PC-3 (cell line): ENCODE data around the gene CAP2.

Experiments used
- EZH2 ChIP-seq: fragments of 300-600 bp; sonication (generic); IDR thresholded peaks from one replicate; pipeline ENCODE4 v1.6.1; 2017; ENCODE audit warnings: antibody characterized with exemption, mild to moderate bottlenecking, low read length; ENCODE audit not compliant: unreplicated experiment
- TF ChIP-seq, protein P1 (sequence below): fragments of 300-600 bp; sonication (generic); conservative IDR thresholded peaks from 2 replicates; pipeline ENCODE4 v1.5.1; 2017; ENCODE audit warnings: antibody characterized with exemption, low read depth, mild to moderate bottlenecking, low read length

DNA sequence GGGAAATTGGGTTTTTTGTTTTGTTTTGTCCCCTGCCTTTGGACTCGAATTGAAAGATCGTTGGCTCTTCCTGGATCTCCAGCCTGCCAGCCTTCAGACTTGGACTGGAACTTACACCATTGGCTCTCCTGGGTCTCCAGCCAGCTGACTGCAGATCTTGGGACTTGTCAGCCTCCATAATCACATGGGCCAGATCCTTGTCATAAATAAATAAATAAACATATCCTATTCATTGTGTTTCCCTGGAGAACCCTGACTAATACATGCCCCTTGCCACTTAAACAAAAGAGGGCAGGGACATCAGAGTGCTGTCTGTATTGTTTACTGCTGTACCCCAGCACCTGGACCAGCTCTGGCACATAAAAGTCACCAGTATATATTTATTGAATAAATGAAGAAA lies 101.5 kb downstream of the CAP2 start:
- TF ChIP-seq, protein P1, sequence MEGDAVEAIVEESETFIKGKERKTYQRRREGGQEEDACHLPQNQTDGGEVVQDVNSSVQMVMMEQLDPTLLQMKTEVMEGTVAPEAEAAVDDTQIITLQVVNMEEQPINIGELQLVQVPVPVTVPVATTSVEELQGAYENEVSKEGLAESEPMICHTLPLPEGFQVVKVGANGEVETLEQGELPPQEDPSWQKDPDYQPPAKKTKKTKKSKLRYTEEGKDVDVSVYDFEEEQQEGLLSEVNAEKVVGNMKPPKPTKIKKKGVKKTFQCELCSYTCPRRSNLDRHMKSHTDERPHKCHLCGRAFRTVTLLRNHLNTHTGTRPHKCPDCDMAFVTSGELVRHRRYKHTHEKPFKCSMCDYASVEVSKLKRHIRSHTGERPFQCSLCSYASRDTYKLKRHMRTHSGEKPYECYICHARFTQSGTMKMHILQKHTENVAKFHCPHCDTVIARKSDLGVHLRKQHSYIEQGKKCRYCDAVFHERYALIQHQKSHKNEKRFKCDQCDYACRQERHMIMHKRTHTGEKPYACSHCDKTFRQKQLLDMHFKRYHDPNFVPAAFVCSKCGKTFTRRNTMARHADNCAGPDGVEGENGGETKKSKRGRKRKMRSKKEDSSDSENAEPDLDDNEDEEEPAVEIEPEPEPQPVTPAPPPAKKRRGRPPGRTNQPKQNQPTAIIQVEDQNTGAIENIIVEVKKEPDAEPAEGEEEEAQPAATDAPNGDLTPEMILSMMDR = no peak
- TF ChIP-seq EZH2 = no peak
